Trophoblast cell (in vitro differentiated cells and primary cell): ENCODE measurements around the gene CLTC.

Experiments used
- DNase-seq, 2 donors: peaks; one replicate each; pipeline ENCODE4 v3.0.0-alpha.2; 2016
- H2AFZ ChIP-seq: 2 replicates; pipeline ENCODE4 v1.6.1; 2013; ENCODE audit warnings: low read length, moderate library complexity, mild to moderate bottlenecking; ENCODE audit not compliant: insufficient read depth, poor library complexity
- H2AK5ac ChIP-seq: 2 replicates; pipeline ENCODE4 v1.6.1; 2013; ENCODE audit warnings: mild to moderate bottlenecking, low read length
- H2BK120ac ChIP-seq: 2 replicates; pipeline ENCODE4 v1.6.1; 2013; ENCODE audit warnings: low read length, mild to moderate bottlenecking, moderate library complexity; ENCODE audit not compliant: insufficient read depth, poor library complexity
- H2BK12ac ChIP-seq: 2 replicates; pipeline ENCODE4 v1.6.1; 2013; ENCODE audit warnings: mild to moderate bottlenecking, low read length, moderate library complexity
- H2BK5ac ChIP-seq: 2 replicates; pipeline ENCODE4 v1.6.1; 2013; ENCODE audit warnings: low read length, low read depth, moderate library complexity, mild to moderate bottlenecking; ENCODE audit not compliant: poor library complexity
- H3K14ac ChIP-seq: 2 replicates; pipeline ENCODE4 v1.6.1; 2013; ENCODE audit warnings: mild to moderate bottlenecking, low read length
- H3K18ac ChIP-seq: 2 replicates; pipeline ENCODE4 v1.6.1; 2013; ENCODE audit warnings: mild to moderate bottlenecking, low read length
- H3K23ac ChIP-seq: 2 replicates; pipeline ENCODE4 v1.6.1; 2013; ENCODE audit warnings: low read length
- H3K27ac ChIP-seq: 2 replicates; pipeline ENCODE4 v1.5.1; 2013; ENCODE audit warnings: low read depth, mild to moderate bottlenecking, inconsistent platforms, low read length, moderate library complexity
- H3K27me3 ChIP-seq: 2 replicates; pipeline ENCODE4 v1.6.1; 2013; ENCODE audit warnings: inconsistent platforms, mild to moderate bottlenecking, low read length, moderate library complexity; ENCODE audit not compliant: insufficient read depth
- H3K36me3 ChIP-seq, 2 experiments: 1 replicate in 1 of 2; 2 replicates in 1 of 2; pipeline ENCODE4 v1.6.1; 2013; ENCODE audit warnings: low read length in 2 of 2, mild to moderate bottlenecking in 2 of 2, moderate library complexity in 1 of 2; ENCODE audit not compliant: insufficient read depth in 2 of 2, control insufficient read depth in 1 of 2
- H3K4ac ChIP-seq: 2 replicates; pipeline ENCODE4 v1.6.1; 2013; ENCODE audit warnings: low read depth, mild to moderate bottlenecking, low read length, moderate library complexity
- H3K4me1 ChIP-seq, 2 experiments: 1 replicate in 1 of 2; 2 replicates in 1 of 2; pipeline ENCODE4 v1.6.1; 2013; ENCODE audit warnings: low read length in 2 of 2, mild to moderate bottlenecking in 2 of 2, moderate library complexity in 1 of 2; ENCODE audit not compliant: insufficient read depth in 2 of 2, control insufficient read depth in 1 of 2
- H3K4me2 ChIP-seq: 2 replicates; pipeline ENCODE4 v1.6.1; 2013; ENCODE audit warnings: inconsistent platforms, mild to moderate bottlenecking, low read length, moderate library complexity
- H3K4me3 ChIP-seq: 2 replicates; pipeline ENCODE4 v1.5.1; 2013; ENCODE audit warnings: mild to moderate bottlenecking, low read depth, low read length, inconsistent platforms
- H3K79me1 ChIP-seq: one replicate; pipeline ENCODE4 v1.6.1; 2013; ENCODE audit warnings: low read length
- H3K79me2 ChIP-seq: 2 replicates; pipeline ENCODE4 v1.6.1; 2013; ENCODE audit warnings: low read length, mild to moderate bottlenecking; ENCODE audit not compliant: control insufficient read depth, insufficient read depth, poor library complexity
- H3K9ac ChIP-seq: 2 replicates; pipeline ENCODE4 v1.6.1; 2013; ENCODE audit warnings: mild to moderate bottlenecking, low read length
- H3K9me3 ChIP-seq: 2 replicates; pipeline ENCODE4 v1.6.1; 2013; ENCODE audit warnings: low read depth, mild to moderate bottlenecking, control low read depth, inconsistent platforms, low read length; ENCODE audit not compliant: insufficient read depth
- H4K12ac ChIP-seq: 2 replicates; pipeline ENCODE4 v1.6.1; 2013; ENCODE audit warnings: low read depth, mild to moderate bottlenecking, low read length, moderate library complexity
- H4K8ac ChIP-seq: 2 replicates; pipeline ENCODE4 v1.6.1; 2013; ENCODE audit warnings: low read depth, mild to moderate bottlenecking, low read length, moderate library complexity
- H4K91ac ChIP-seq: one replicate; pipeline ENCODE4 v1.6.1; 2013; ENCODE audit warnings: low read depth, mild to moderate bottlenecking, low read length, moderate library complexity
- WGBS: extraction: QIAGEN DNeasy Blood & Tissue Kit; methylation state at CpG from one replicate; pipeline ENCODE4 v1.1.7; 2013; ENCODE audit warnings: missing lambda C conversion rate; ENCODE audit not compliant: insufficient read length, insufficient coverage; ENCODE audit errors: extremely low coverage; 5-methylcytosine and 5-hydroxymethylcytosine counted together

The CLTC gene

DNA sequence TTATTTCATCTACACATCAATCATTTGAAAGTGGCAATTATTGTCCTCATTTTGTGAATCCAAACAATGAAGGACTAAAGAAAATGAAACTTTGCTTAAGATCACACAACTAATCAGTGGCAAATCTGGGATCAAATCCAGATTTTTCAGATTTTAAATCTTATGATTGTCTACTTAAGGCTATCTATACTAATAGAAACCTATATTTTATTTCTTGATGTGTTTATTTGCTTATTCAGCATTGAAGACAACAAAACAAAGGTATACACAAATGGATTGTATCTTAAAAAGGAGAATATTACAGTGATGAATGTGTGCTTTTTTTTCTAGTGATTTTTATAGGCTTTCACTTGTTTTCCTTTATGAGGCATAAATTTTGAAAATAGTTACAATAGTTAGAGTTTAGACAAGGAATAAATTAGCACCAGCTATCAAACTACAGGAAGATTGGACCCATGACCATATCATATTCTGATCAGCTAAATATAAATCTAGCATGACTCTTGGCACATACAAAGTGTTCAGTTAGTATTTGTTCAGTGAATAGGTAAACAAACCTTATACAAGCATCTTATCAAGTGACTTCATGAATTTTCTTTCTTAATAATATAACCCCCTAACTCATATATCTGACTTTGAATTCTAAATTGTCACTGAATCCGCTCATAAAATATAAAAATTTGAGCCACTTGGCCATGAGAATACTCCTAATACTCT is 108.3 kb downstream of the CLTC start:
- no peak for DNase-seq
- no peak overlapping the region for H3K9ac ChIP-seq

DNA sequence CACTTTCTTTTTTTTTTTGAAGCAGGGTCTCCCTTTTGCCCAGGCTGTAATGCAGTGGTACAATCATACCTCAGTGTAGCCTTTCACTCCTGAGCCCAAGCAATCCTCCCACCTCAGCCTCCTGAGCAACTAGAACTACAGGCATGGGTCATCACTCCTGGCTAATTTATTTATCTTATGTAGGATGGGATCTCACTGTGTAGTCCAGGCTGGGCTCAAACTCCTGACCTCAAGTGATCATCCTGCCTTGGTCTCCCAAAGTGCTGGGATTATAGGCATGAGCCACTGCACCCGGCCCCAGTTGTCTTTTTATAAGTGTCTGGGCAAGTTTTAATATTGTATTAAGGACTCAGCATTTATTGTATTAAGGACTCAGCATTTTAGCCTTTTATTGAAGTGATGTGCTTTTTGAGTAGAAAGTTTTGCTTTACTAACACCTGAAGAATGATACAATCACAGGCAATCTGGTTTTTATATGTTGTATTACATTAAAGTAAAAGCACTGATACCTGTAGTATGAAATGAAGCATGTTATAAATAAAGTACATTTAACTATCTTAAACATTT is 110.7 kb downstream of the CLTC start:
- Histone ChIP-seq H4K8ac (no peak overlapping the region), H3K18ac (no peak overlapping the region), H3K4me3 (no peak overlapping the region), H3K27me3 (no peaks in the 10 kb centered on the region), H2BK12ac (no peak overlapping the region), H3K36me3 (peaks cover 0 to 3% of the 10 kb centered on the region in 2 experiments), H3K9me3 (no peaks in the 10 kb centered on the region), H4K12ac (no peak overlapping the region), H3K14ac (no peak overlapping the region), H2AFZ (no peak overlapping the region), H2AK5ac (no peak overlapping the region), H3K79me2 (peaks cover 2% of the 10 kb centered on the region), H3K23ac (no peak overlapping the region), H2BK120ac (no peak overlapping the region), H3K4ac (peak overlapping the region; percentile 14), H3K4me2 (no peak overlapping the region), H3K4me1 (no peaks in the 10 kb centered on the region), H3K9ac (no peak overlapping the region), H3K79me1 (no peaks in the 10 kb centered on the region), H4K91ac (no peak overlapping the region), H2BK5ac (no peak overlapping the region), H3K27ac (no peak overlapping the region)
- no CpG with 5 or more reads among the region's 1 CpG for WGBS
- DNase-seq = no peak

More for the DNA sequence above, 108.3 kb downstream of the CLTC start:
- Histone ChIP-seq H3K27ac (no peak overlapping the region), H3K4me2 (no peak overlapping the region), H4K12ac (no peak overlapping the region), H3K18ac (no peak overlapping the region), H4K91ac (no peak overlapping the region), H4K8ac (no peak overlapping the region), H3K4ac (no peak overlapping the region), H2AFZ (no peak overlapping the region), H3K14ac (no peak overlapping the region), H3K27me3 (no peaks in the 10 kb centered on the region), H3K36me3 (no peaks in the 10 kb centered on the region), H3K9me3 (no peaks in the 10 kb centered on the region), H3K4me3 (no peak overlapping the region), H2BK5ac (no peak overlapping the region), H3K79me1 (no peaks in the 10 kb centered on the region), H2AK5ac (no peak overlapping the region), H3K79me2 (peaks cover 2% of the 10 kb centered on the region), H2BK12ac (no peak overlapping the region), H2BK120ac (no peak overlapping the region), H3K4me1 (no peaks in the 10 kb centered on the region), H3K23ac (no peak overlapping the region)
- WGBS = no CpG with 5 or more reads among the region's 1 CpG

DNA sequence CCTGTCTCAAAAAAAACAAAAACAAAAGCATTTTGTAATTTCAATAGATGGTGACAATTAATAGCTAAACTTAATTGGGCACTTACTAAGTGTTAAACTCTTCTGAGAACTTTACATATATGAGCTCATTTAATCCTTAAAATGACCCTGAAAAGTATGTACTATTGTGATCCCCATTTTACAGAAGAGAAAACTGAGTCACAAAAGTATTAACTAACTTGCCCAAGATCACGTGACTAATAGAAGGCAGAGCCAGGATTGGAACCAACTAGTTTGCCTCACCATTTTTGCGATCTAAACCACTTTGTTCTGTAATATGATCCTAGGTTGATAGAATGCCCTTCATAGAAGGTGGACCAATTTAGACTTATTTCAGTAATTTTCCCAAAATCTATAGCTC is 114.0 kb downstream of the CLTC start:
- H3K4me3 ChIP-seq = no peak overlapping the region
- no peak overlapping the region for H3K9ac ChIP-seq
- H4K91ac ChIP-seq = no peak overlapping the region
- H2AFZ ChIP-seq = no peak overlapping the region
- no peaks in the 10 kb centered on the region for H3K9me3 ChIP-seq
- H3K14ac ChIP-seq = no peak overlapping the region
- H3K4me2 ChIP-seq = no peak overlapping the region
- H2AK5ac ChIP-seq = no peak overlapping the region
- DNase-seq = no peak
- H3K23ac ChIP-seq = no peak overlapping the region
- H3K27ac ChIP-seq = no peak overlapping the region
- peaks cover 2% of the 10 kb centered on the region for H3K79me2 ChIP-seq
- no peak overlapping the region for H2BK5ac ChIP-seq
- no peak overlapping the region for H2BK120ac ChIP-seq
- H2BK12ac ChIP-seq = no peak overlapping the region
- no peak overlapping the region for H3K18ac ChIP-seq
- no peaks in the 10 kb centered on the region for H3K27me3 ChIP-seq
- H3K79me1 ChIP-seq = no peaks in the 10 kb centered on the region
- H4K8ac ChIP-seq = no peak overlapping the region
- H3K4me1 ChIP-seq = no peaks in the 10 kb centered on the region
- peaks cover 0 to 8% of the 10 kb centered on the region in 2 experiments for H3K36me3 ChIP-seq
- no CpG with 5 or more reads among the region's 2 CpGs for WGBS
- no peak overlapping the region for H3K4ac ChIP-seq
- H4K12ac ChIP-seq = no peak overlapping the region

DNA sequence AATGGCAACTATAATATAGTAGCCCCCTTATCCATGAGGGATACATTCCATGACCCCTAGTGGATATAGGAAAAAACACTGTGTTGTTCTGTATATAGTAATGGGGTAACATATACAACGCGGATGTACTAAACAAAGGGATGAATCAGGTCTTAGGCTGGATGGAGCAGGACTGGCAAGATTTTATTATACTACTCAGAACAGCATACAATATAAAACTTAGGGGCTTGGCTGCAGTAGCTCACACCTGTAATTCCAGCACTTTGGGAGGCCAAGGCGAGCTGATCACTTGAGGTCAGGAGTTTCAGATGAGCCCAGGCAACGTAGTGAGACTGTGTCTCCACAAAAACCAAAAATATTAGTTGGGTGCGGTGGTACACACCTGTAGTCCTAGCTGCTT is 114.5 kb downstream of the CLTC start:
- H3K79me2 ChIP-seq = peaks cover 2% of the 10 kb centered on the region
- no peak overlapping the region for H3K4me2 ChIP-seq
- H3K9me3 ChIP-seq = no peaks in the 10 kb centered on the region
- H3K9ac ChIP-seq = no peak overlapping the region
- no peak overlapping the region for H3K4me3 ChIP-seq
- no peak overlapping the region for H2BK12ac ChIP-seq
- H2AK5ac ChIP-seq = no peak overlapping the region
- no peaks in the 10 kb centered on the region for H3K79me1 ChIP-seq
- WGBS = no CpG with 5 or more reads among the region's 5 CpGs
- peaks cover 0 to 8% of the 10 kb centered on the region in 2 experiments for H3K36me3 ChIP-seq
- H4K8ac ChIP-seq = no peak overlapping the region
- H2AFZ ChIP-seq = no peak overlapping the region
- DNase-seq = no peak
- H3K27me3 ChIP-seq = no peaks in the 10 kb centered on the region
- H4K91ac ChIP-seq = no peak overlapping the region
- H2BK5ac ChIP-seq = no peak overlapping the region
- H4K12ac ChIP-seq = no peak overlapping the region
- no peaks in the 10 kb centered on the region for H3K4me1 ChIP-seq
- no peak overlapping the region for H2BK120ac ChIP-seq
- H3K18ac ChIP-seq = no peak overlapping the region
- no peak overlapping the region for H3K23ac ChIP-seq
- no peak overlapping the region for H3K4ac ChIP-seq
- H3K27ac ChIP-seq = no peak overlapping the region
- H3K14ac ChIP-seq = no peak overlapping the region
